Measurements from ENCODE around the gene ATP6V0E2.
A peak's percentile ranks its signal among the peaks of the same experiment; 100 is the strongest.
"Not testable (repeated sequence)": the region's sequence is repeated elsewhere in the genome, so short reads cannot be mapped to it uniquely, and the experiment has no call there.

The ATP6V0E2 gene

DNA sequence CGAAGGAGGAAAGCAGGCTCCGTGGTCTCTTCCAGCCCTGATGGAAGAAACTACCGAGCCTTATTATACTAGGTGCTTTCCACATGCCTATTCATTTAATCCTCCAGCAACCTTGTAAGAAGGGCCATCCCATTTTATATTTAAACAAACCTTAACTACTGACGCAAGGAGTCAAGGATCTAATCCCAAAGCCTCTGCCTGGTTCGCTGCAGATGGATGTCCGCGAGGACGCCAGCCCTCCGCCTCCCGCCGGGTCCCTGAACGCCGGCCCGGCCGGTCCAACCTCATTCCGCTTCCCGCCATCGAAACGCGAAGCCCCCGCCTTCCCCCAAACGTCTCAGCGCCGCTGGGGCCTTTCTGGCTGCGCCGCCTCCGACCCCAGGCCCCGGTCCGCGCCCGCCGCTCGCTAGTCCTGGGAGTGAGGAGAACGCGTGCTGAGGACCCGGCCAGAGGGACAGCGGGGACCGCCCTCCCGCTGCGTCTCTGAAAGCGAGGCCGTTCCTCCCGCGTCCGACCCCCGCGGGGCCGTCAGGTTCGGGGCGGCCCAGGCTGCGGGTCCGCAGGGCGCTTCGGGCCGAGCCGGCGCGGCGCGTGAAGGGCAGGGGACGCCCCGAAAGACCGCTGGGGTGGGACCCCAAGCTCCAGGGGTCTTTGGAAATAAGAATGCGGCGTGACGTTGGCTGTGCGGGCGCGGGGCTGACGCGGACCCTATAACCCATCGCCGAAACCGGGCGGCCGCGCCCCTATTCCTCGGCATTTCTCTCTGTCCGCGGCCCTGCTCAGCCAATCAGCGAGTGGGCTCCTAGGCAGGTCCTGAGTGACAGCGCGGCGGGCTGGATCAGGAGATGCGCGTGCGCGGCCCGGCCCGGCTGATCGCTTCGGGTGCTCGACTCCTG is at the start of gene ATP6V0E2:
Gene ATP6V0E2 (plus strand): TSS at position 896 of the 896 bp plus-strand sequence. CDS start 97 bp downstream, outside the sequence.
- DNase-seq: peak; percentile 94 to 95

DNA sequence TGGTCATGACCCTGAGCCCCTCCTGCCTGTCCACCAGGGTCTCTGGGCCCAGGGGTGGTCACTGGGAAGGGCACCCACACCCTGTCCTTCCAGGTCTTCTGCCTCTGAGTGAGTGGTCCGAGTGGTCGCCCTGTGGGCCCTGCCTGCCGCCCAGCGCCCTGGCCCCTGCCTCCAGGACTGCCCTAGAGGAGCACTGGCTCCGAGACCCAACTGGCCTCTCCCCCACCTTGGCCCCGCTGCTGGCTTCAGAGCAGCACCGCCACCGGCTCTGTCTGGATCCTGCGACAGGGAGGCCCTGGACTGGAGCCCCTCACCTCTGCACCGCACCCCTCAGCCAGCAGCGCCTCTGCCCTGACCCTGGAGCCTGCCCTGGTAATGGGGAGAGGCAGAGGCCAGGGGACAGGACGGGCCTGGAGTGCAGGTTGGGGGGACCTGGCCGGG is 49.4 kb upstream of the ATP6V0E2 start:
- no peak for DNase-seq

DNA sequence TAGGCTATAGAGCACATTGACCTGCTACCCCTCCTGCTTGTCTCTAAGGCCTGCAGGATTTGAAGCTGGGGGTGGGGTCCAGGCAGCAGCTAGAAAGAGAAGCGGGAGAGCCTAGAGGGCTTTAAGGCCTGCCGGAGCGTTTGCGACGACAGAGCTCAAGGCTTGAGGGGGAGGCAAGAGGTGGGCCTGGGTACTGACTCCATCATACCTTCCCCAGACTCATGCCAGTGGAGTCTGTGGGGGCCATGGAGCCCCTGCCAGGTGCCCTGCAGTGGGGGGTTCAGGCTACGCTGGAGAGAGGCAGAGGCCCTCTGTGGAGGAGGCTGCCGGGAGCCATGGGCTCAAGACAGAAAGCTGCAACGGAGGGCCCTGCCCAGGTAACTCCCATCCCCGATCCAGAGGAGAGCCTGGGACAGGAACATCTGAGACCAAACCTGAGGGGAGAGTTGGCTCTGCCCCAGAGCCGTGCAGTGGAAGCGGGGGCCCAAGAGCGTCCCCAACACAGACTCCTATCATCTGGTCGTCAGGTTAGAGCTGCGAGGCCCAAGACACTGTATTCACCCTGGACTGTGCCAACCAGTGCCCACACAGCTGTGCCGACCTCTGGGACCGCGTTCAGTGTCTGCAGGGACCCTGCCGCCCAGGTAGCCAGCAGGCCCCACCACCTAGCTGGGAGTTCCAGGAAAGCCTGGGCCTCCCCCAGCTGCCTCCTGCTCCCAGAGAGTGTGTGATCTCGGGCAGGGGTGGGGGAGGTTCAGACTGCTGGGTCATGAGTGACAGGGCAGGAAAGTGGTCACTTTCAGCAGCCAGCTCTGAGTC is 48.8 kb upstream of the ATP6V0E2 start:
- DNase-seq: no peak

DNA sequence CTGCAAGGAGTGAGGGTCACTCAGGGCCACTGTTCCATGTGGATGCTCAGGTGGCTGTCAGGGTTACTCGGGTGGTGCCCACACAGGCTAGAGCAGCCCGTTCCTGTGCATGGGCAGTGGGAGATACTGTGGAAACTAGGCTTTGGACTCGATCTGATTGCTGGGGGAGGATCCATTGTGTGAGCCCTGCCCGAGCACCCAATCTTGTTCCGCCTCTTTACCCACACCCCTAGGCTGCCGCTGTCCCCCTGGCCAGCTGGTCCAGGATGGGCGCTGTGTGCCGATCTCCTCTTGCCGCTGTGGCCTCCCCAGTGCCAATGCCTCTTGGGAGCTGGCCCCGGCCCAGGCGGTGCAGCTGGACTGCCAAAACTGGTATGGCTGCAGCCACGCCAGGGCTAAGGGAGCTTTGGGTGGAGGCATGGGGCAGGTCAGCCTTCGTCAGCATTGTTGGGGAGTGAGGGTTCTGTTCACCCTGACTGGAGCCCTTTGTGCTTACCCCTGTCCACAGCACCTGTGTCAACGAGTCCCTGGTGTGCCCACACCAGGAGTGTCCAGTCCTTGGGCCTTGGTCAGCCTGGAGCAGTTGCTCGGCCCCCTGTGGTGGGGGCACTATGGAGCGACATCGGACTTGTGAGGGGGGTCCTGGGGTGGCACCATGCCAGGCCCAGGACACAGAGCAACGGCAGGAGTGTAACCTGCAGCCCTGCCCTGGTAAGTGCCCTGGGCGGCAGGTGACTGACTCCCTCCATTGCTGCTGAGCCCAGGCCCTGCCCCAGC is 48.0 kb upstream of the ATP6V0E2 start:
- no peak for DNase-seq

DNA sequence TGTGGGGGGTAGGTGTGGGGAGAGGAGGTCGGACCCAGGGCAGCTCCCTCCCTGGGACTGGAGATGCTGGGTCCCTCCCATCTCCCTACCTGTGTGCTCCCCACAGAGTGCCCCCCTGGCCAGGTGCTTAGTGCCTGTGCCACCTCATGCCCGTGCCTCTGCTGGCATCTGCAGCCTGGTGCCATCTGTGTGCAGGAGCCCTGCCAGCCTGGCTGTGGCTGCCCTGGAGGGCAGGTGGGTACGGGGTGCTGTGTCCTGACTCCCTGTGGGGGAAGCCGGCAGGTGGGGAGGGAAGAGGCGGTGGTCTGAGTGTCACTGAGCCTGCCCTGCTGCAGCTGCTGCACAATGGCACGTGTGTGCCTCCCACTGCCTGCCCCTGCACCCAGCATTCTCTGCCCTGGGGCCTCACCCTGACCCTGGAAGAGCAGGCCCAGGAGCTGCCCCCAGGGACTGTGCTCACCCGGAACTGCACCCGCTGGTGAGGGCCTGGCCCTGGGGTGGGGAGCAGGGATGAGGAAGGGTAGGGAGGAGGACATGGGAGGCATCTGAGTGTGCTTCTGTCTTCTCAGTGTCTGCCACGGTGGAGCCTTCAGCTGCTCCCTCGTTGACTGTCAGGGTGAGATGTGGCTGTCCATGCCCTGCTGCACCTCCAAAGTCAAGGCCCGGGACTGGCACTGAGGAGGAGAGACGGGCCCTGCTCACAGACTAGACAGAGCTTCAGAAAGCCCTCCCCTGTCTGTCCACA is 47.3 kb upstream of the ATP6V0E2 start:
- no peak for DNase-seq

DNA sequence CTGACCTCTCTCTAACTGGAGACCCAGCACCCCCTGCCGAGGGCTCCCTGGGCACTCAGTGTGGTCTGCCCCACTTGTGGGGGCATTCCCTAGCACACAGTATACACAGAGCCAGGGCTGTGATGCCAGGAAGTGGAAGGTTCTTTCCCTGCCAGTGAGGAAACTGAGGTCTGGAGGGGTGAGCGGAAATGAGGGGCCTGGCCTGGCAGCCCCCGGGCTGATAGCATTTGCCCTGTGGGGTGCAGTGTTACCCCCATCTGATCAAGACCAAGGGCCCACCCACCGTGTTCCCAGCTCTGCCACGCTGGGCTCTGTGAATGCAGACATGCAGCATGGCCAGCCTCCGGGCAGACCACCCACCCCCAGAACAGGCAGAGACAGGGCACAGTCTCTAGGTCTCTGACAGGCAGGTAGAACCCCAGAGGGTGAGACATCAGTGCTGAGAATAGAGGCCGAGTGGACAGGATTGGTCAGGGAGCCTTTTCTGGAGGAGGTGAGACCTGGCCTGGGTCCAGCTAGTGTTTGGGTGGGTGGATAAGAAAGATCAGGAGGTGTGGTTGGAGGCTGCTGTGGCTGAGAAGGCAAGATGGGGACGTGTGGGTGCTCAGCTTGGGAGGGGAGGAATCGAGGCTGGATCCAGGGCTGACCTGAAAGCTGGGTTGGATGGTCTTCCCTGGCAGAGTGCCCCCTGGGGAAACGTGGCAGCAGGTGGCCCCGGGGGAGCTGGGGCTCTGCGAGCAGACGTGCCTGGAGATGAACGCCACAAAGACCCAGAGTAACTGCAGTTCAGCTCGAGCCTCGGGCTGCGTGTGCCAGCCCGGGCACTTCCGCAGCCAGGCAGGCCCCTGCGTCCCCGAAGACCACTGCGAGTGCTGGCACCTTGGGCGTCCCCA is 46.4 kb upstream of the ATP6V0E2 start:
- DNase-seq: no peak

DNA sequence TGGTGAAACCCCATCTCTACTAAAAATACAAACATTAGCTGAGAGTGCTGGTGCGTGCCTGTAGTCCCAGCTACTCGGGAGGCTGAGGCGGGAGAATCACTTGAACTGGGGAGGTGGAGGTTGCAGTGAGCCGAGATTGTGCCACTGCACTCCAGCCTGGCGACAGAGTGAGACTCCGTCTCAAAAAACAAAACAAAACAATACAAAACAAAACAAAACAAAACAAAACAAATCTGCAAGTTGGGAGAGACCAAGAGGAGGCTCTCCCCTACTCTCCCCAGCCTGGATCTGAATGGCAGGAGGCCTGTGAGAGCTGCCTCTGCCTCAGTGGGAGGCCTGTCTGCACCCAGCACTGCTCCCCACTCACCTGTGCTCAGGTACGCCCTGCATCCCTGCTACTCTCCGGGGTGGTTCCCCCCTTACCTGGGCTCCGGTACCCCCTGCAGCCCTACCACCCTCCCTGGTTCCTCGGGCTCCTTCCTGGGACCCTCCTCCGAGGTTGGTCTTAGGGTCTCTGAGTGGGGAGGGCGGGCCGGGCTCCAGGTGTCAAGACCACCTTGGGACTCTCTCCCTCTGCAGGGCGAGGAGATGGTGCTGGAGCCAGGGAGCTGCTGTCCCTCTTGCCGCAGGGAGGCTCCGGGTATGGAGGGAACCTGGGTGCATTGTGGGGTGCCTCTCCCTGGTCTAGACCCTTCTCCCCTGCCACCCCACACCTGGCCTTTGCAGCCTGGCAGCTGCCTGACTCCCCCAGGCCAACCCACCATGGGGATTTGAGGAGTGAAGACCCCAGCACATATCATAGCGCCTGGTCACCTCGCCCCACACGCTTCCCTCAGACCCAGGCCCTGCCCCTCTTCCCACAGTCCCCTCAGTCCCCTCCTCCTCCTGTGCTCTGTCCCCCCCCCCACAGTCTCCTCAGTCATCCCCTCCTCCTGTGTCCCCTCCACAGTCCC is 45.1 kb upstream of the ATP6V0E2 start:
- no peak for DNase-seq

DNA sequence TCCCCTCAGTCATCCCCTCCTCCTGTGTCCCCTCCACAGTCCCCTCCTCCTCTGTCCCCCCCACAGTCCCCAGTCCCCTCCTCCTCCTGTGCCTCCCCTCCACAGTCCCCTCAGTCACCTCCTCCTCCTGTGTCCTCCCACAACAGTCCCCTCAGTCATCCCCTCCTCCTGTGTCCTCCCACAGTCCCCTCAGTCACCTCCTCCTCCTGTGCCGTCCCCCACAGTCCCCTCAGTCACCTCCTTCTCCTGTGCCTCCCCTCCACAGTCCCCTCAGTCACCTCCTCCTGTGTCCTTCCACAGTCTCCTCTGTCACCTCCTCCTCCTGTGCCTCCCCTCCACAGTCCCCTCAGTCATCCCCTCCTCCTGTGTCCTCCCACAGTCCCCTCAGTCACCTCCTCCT is 43.2 kb upstream of the ATP6V0E2 start:
- not testable (repeated sequence) for DNase-seq

DNA sequence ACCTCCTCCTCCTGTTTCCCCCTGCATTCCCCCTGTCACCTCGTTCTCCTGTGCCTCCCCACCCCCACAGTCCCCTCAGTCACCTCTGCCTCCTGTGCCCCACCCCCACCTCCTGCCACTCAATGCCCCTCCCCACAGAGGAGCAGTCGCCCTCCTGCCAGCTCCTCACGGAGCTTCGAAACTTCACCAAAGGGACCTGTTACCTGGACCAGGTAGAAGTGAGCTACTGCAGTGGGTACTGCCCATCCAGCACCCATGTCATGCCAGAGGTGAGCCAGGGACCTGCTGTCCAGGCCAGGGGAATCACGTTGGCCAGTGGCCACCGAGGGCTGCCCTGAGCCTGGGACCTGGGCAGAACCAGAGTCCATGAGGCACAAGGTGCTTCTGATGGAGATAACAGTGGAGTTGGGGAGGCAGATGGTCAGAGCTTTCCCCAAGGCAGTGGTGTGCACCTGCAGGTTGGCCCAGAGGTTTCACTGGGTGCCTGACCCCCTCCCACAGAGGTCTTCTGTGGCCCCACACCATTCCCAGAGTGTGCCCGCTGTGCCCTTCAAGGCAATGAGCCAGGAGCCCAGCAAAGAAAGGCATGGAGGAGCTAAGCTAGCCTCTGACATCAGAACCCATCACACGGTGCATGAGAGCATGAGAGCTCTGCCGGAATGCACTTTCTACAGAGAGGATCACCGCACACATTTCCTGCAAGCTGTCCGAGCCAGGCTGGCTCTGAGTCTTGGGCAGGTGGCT is 42.6 kb upstream of the ATP6V0E2 start:
- no peak for DNase-seq

DNA sequence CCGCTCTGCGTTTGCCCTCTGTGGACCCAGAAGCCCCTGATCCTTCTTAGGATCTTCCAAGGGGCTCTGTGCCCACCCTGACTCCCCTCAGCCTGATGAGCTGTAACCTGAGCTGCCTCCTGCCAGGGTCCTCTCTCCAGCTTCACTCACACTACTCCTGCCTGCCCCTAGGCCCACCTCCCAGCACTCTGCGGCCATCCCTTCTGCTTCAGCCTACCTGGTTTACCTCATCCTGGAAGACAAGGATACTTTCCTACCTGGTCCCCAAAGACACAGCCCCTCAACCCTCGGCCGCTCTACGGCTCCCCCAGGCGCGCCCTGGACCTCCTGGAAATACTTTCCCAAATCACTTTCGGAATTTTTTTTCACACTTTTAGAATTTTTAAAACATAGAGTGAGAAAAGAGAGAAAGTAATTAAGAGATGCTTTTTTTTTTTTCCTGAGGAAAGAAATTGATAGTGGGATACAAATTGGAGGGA is 42.0 kb upstream of the ATP6V0E2 start:
- no peak for DNase-seq

DNA sequence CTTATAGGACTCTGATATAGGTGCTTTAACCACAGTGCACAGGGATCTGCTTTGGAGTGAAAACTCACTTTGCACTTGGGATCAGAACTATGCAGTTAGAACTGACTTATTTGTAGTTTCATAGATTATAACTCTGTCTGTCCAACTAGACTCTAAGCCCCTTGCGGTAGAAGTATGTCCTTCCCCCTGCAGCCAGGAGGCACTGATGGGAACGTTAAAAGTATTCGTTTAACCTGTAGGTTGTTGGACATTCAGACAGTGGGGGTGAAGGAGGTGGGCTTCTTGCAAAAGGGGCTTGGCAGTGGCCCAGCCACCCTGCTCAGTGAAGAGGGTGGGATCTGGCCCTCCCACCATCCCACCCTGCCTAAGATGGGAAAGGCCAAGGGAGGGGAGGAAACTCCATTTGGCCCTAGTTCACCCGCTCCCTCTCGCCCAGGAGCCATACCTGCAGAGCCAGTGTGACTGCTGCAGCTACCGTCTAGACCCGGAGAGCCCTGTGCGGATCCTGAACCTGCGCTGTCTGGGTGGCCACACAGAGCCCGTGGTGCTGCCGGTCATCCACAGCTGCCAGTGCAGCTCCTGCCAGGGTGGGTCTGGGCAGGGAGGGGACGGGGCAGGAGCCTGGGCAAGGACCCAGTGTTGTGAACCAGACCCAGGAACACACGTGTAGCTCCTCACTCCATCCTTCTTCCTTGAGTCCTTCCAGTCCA is 41.3 kb upstream of the ATP6V0E2 start:
- no peak for DNase-seq

DNA sequence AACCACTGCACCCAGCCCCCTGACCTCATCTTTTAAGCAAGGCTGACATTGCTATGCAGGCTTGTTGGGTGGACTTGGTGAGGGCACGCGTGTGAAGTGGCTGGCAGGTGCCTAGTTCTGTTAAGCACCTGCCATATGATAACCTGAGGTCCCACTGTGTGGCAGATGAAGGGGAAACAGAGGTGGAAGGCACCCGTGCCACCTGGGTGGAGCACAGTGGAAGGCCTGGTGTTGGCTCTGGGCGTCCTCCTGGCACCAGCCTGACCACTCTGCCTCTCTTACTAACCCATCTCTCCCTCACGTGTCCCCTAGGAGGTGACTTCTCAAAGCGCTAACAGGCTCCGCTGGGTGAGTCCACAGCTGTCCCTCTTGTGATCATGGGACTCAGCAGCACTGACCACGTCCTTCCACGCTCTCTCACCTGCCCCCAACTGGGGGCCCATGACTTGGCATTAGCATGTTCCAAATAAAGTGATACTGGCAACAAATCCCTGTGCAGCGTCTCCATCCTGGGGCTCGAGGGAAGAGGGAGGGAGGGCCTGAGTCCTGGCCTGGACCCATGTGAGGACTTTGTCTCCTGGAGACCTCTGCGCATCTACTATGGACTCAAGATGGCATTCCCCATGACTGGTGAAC is 40.2 kb upstream of the ATP6V0E2 start:
- DNase-seq: no peak

DNA sequence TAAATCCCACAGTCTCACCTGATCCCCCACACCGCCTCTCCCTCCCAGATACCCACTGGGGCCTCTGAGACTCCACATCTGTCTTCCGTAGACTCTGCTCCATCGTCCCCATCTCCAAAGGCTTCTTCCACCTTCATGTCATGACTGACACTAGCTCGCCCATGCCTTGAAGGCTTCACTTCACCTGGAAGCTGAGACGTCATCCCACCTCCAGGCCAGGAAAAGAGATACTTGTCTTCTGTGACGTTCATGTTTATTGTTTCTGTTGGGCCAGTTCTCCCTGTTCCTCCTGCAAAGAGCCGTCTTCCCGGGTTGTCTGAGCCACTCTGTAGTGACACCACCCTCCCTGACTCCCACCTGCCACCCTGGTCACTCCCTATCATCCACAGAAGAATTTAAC is 39.2 kb upstream of the ATP6V0E2 start:
- no peak for DNase-seq

DNA sequence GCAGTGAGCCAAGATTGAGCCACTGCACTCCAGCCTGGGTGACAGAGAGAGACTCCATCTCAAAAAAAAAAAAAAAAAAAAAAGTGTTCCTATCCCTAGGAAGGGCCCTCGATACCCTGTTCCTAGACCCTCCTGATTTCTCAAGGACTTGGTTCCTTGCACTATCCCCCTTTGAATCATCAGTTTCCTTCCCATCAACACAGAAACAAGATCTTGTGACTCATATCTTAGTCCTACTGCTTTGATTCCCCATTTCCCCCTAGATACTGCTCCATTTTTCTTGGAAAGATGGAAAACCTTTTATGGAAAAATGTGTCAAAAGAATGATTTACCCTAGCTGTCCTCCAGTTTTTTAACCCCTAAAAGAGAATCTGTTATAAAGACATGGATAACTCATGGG is 37.3 kb upstream of the ATP6V0E2 start:
- DNase-seq: no peak

DNA sequence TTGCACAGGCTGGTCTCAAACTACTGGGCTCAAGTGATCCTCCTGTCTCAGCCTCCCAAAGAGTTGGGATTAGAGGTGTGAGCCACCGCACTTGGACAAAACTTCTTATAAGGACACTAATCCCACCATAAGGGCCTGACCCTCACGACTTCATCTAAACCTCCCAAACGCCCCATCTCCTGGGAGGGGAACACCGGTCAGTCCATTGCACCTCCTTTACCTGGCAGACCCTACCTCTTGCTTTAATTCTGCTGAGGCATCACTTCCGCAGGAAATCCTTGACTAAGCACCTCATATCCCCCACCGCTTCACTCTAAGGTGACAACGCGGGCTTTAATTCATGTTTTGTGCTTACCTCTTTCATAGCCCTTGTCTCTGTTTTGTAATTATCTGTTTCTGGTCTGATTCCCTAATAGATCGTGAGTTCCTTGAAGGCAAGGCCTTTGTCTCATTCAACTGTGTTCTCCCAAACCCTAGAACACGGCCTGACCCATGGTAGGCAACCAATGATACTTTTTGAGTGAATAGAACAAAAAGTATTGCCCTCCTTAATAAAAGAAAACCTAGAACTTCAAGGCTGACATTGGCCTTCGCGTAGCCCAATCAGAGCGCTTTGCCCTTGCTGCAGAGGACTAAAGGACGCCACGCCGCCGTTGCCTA is 36.1 kb upstream of the ATP6V0E2 start:
- no peak for DNase-seq

DNA sequence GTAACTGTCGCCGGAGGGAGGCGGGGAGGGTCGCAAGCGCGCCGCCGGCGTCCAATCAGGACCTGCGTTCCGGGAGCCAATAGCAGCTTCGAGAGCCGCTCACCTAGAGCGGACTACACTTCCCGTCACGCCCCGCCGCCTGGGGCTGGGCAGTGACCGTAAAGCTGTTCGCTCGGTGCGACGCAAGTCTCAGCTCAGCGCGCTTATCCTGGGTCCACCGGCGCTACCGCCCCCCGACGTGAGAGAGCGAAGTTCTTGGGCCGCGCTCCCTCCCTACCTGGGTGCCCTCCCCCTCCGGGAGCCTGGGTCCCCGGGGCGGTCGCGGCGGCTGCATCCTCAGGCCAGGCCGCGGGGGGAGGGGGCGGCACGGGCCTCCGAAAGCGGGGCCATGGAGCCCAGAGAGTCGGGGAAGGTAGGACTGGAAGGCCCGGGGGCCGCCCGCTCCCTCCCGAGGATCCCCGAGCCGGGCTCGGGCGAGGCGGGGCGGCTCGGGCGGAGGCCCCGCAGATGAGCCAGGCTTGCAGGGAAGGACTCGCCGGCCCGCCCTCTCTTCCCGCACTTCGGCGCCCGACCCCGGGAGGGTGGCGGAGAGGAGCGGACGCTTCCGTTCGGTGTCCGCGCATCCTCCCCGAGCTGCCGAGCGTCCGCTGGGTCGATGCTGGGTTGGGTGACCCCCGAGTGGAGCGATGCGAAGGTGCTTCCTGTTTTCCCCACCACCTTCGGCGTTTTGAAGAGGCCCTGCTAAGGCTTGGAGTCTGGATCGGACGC is 35.4 kb upstream of the ATP6V0E2 start, which contains the start of gene ZNF862:
Gene ZNF862 (plus strand): TSS at position 152 of the 768 bp plus-strand sequence. CDS start 237 bp downstream, at position 389.
- peak; percentile 97 for DNase-seq
